ENCODE measurements around the gene IDS. TPM values are rescaled to one million over a fixed set of nuclear protein-coding genes. Genes with fewer than 3 reads are reported as not detected.
"Not testable (repeated sequence)": the region's sequence is repeated elsewhere in the genome, so short reads cannot be mapped to it uniquely, and the experiment has no call there.

Gene IDS
- total RNA-seq, 1 donor from 2014 or later, result 33.9 TPM

- H3K27me3 Mint-ChIP-seq, result no peaks in the 10 kb centered on the region
- peaks cover 6% of the 10 kb centered on the region for H3K9me3 Mint-ChIP-seq (ENCODE audit: low read depth)
- no peak overlapping the region for H3K27ac Mint-ChIP-seq
- peaks cover 26% of the 10 kb centered on the region for H3K36me3 Mint-ChIP-seq (ENCODE audit: insufficient read depth)
- no peak overlapping the region for H3K4me3 Mint-ChIP-seq (ENCODE audit: low read depth)
- TF ChIP-seq, protein P1, sequence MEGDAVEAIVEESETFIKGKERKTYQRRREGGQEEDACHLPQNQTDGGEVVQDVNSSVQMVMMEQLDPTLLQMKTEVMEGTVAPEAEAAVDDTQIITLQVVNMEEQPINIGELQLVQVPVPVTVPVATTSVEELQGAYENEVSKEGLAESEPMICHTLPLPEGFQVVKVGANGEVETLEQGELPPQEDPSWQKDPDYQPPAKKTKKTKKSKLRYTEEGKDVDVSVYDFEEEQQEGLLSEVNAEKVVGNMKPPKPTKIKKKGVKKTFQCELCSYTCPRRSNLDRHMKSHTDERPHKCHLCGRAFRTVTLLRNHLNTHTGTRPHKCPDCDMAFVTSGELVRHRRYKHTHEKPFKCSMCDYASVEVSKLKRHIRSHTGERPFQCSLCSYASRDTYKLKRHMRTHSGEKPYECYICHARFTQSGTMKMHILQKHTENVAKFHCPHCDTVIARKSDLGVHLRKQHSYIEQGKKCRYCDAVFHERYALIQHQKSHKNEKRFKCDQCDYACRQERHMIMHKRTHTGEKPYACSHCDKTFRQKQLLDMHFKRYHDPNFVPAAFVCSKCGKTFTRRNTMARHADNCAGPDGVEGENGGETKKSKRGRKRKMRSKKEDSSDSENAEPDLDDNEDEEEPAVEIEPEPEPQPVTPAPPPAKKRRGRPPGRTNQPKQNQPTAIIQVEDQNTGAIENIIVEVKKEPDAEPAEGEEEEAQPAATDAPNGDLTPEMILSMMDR (IDR thresholded peaks at IDR 0.05; ENCODE audit: unreplicated experiment), result no peak
- DNase-seq (ENCODE audit: low spot score, unreplicated experiment), result no peak
- no peaks in the 10 kb centered on the region for H3K4me1 Mint-ChIP-seq (ENCODE audit: low read depth)
Observed at GRCh38 chrX:149493567-149494562, 11.2 kb downstream of the IDS start.

GRCh38 chrX:149491812-149492211 is 13.3 kb downstream of the IDS start:
- Mint-ChIP-seq H3K9me3 (ENCODE audit: low read depth) (peaks cover 6% of the 10 kb centered on the region), H3K27ac (no peak overlapping the region), H3K27me3 (no peaks in the 10 kb centered on the region), H3K36me3 (ENCODE audit: insufficient read depth) (peaks cover 28% of the 10 kb centered on the region), H3K4me1 (ENCODE audit: low read depth) (no peaks in the 10 kb centered on the region), H3K4me3 (ENCODE audit: low read depth) (no peak overlapping the region)
- no peak for DNase-seq (ENCODE audit: low spot score, unreplicated experiment)
- TF ChIP-seq, protein P1 (IDR thresholded peaks at IDR 0.05; ENCODE audit: unreplicated experiment), result no peak

DNA sequence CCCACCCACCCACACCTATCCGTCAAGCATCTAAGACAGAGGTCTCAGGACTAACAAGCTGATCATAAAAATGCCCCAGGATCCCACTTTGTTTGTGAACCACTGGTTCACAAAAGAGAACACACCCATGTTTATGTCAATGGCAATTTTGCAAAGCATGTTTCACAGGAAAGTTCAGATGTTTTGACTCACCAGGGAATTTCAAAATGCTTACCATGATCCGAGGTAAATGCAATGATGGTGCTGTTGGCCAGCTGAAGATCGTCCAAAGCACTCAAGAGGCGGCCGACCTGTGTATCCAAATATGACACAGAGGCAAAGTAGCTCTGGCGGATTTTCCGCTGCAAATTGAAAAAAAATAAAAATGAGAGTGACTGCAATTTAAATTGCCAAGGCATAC is 15.0 kb downstream of the IDS start:
- TF ChIP-seq, protein P1 (IDR thresholded peaks at IDR 0.05; ENCODE audit: unreplicated experiment), result no peak
- DNase-seq (ENCODE audit: low spot score, unreplicated experiment), result no peak
- Mint-ChIP-seq H3K36me3 (ENCODE audit: insufficient read depth) (peaks cover 32% of the 10 kb centered on the region), H3K4me1 (ENCODE audit: low read depth) (no peaks in the 10 kb centered on the region), H3K4me3 (ENCODE audit: low read depth) (no peak overlapping the region), H3K27me3 (no peaks in the 10 kb centered on the region), H3K27ac (no peak overlapping the region), H3K9me3 (ENCODE audit: low read depth) (peaks cover 6% of the 10 kb centered on the region)

GRCh38 chrX:149488411-149489052 is 16.6 kb downstream of the IDS start:
- not testable (repeated sequence) for H3K4me3 Mint-ChIP-seq (ENCODE audit: low read depth); H3K4me1 Mint-ChIP-seq (ENCODE audit: low read depth); DNase-seq (ENCODE audit: low spot score, unreplicated experiment); H3K27me3 Mint-ChIP-seq; H3K27ac Mint-ChIP-seq; H3K9me3 Mint-ChIP-seq (ENCODE audit: low read depth)
- peaks cover 28% of the 10 kb centered on the region for H3K36me3 Mint-ChIP-seq (ENCODE audit: insufficient read depth)

- H3K9me3 Mint-ChIP-seq (ENCODE audit: low read depth), result not testable (repeated sequence)
Observed at GRCh38 chrX:149488008-149488407, 17.1 kb downstream of the IDS start.

DNA sequence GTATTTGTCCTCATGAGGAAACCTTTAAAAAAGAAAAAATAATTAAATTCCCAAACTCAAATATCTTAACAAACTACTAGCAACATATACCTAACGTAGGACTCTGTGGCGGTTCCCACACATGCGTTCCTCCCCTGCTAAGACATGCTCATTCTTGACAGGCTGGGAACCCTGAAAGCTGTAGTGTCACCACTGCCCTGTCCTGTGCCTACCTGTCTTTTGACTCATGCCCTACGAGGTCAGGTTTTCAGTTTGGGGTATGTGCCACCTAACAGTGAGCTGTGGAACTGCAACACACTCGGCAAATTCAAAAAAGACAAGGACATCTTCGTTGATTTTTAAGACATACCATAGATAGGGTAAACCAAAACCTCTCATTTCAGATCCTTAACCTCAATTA is 17.8 kb downstream of the IDS start:
- TF ChIP-seq, protein P1 (IDR thresholded peaks at IDR 0.05; ENCODE audit: unreplicated experiment), result peak; percentile 21
- Mint-ChIP-seq H3K9me3 (ENCODE audit: low read depth) (peaks cover 8% of the 10 kb centered on the region), H3K36me3 (ENCODE audit: insufficient read depth) (peaks cover 31% of the 10 kb centered on the region), H3K4me1 (ENCODE audit: low read depth) (no peaks in the 10 kb centered on the region), H3K4me3 (ENCODE audit: low read depth) (no peak overlapping the region), H3K27ac (no peak overlapping the region), H3K27me3 (no peaks in the 10 kb centered on the region)
- DNase-seq (ENCODE audit: low spot score, unreplicated experiment), result no peak

More at GRCh38 chrX:149488008-149488407, 17.1 kb downstream of the IDS start:
- not testable (repeated sequence) for H3K4me1 Mint-ChIP-seq (ENCODE audit: low read depth); H3K4me3 Mint-ChIP-seq (ENCODE audit: low read depth); DNase-seq (ENCODE audit: low spot score, unreplicated experiment); H3K27me3 Mint-ChIP-seq; H3K27ac Mint-ChIP-seq
- peaks cover 28% of the 10 kb centered on the region for H3K36me3 Mint-ChIP-seq (ENCODE audit: insufficient read depth)

Data from progenitor cell of endocrine pancreas (in vitro differentiated cells).